ENCODE results near the gene MAP3K5.

DNA sequence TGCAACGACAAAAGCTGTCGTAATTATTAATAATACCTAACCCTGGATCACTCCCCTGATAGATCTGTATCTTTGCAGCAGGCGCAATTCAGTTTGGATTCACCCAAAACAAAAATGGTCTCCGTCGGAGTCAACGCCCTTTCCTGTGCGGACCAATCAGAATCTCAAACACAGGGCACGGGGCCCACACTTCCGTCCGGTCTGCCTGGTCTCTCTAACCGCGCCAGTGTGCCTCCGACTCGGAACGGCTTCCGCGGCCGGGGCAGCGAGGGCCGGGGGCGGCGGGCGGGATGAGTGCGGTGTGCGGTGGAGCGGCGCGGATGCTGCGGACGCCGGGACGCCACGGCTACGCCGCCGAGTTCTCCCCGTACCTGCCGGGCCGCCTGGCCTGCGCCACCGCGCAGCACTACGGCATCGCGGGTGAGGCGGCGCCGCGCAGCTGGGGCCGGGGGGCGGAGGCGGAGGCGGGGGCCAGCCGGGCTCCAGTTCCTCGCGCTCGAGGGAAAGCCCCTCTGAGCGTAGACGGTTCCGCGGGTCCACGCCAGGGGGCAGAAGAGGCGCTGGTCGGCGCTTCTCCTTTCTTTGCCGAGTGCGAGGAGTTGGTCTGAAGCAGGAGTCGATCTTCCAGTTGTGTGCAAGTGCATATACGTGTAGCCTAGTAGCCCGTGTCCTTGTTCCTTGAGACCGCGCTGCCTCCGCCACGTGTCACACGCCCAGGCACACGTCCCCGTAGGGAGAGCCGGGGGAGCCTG, 30.3 kb upstream of the MAP3K5 start, which contains the start of gene PEX7:
- TF ChIP-seq, protein P1, sequence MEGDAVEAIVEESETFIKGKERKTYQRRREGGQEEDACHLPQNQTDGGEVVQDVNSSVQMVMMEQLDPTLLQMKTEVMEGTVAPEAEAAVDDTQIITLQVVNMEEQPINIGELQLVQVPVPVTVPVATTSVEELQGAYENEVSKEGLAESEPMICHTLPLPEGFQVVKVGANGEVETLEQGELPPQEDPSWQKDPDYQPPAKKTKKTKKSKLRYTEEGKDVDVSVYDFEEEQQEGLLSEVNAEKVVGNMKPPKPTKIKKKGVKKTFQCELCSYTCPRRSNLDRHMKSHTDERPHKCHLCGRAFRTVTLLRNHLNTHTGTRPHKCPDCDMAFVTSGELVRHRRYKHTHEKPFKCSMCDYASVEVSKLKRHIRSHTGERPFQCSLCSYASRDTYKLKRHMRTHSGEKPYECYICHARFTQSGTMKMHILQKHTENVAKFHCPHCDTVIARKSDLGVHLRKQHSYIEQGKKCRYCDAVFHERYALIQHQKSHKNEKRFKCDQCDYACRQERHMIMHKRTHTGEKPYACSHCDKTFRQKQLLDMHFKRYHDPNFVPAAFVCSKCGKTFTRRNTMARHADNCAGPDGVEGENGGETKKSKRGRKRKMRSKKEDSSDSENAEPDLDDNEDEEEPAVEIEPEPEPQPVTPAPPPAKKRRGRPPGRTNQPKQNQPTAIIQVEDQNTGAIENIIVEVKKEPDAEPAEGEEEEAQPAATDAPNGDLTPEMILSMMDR (IDR thresholded peaks at IDR 0.05) = peak; percentile 54 to 65 (median 62)
- TF ChIP-seq EP300 (IDR thresholded peaks at IDR 0.05) = no peak
